AG08395 (cell line): Measurements from ENCODE around the gene JAKMIP1.

Source experiments
- DNase-seq: peaks from one replicate; pipeline ENCODE4 v3.0.0; 2012; ENCODE audit warnings: mixed read lengths, low spot score

Gene JAKMIP1

GRCh38 chr4:6200011-6200921 lies at the start of gene JAKMIP1:
JAKMIP1 (minus strand) TSS chr4:6200549; CDS start chr4:6112850, 87,699 bp downstream.
- DNase-seq: peak; percentile 72

GRCh38 chr4:6248394-6248793 lies 48.0 kb upstream of the JAKMIP1 start:
- DNase-seq: no peak

GRCh38 chr4:6246170-6246634 lies 45.9 kb upstream of the JAKMIP1 start:
- no peak for DNase-seq

GRCh38 chr4:6245246-6246169 lies 45.2 kb upstream of the JAKMIP1 start:
- DNase-seq: no peak

GRCh38 chr4:6242271-6243029 lies 42.1 kb upstream of the JAKMIP1 start:
- DNase-seq: no peak

GRCh38 chr4:6241062-6241845 lies 40.9 kb upstream of the JAKMIP1 start:
- DNase-seq: no peak

GRCh38 chr4:6239968-6240367 lies 39.6 kb upstream of the JAKMIP1 start:
- no peak for DNase-seq

GRCh38 chr4:6239486-6239885 lies 39.1 kb upstream of the JAKMIP1 start:
- DNase-seq: no peak

- DNase-seq: no peak
These were observed 36.6 kb upstream of the JAKMIP1 start for GRCh38 chr4:6236816-6237390.

GRCh38 chr4:6235901-6236640 lies 35.7 kb upstream of the JAKMIP1 start:
- DNase-seq: no peak

GRCh38 chr4:6235012-6235411 lies 34.7 kb upstream of the JAKMIP1 start:
- DNase-seq: no peak

GRCh38 chr4:6233929-6234328 lies 33.6 kb upstream of the JAKMIP1 start:
- no peak for DNase-seq

GRCh38 chr4:6232836-6233785 lies 32.8 kb upstream of the JAKMIP1 start:
- DNase-seq: no peak

- DNase-seq: no peak
These were observed 31.4 kb upstream of the JAKMIP1 start for GRCh38 chr4:6231663-6232165.

GRCh38 chr4:6230827-6231662 lies 30.7 kb upstream of the JAKMIP1 start:
- no peak for DNase-seq

- no peak for DNase-seq
These were observed 30.1 kb upstream of the JAKMIP1 start for GRCh38 chr4:6230502-6230785.

GRCh38 chr4:6229671-6230501 lies 29.5 kb upstream of the JAKMIP1 start:
- DNase-seq: no peak
